ENCODE data around the gene KCNJ4.

KCNJ4 gene

DNA sequence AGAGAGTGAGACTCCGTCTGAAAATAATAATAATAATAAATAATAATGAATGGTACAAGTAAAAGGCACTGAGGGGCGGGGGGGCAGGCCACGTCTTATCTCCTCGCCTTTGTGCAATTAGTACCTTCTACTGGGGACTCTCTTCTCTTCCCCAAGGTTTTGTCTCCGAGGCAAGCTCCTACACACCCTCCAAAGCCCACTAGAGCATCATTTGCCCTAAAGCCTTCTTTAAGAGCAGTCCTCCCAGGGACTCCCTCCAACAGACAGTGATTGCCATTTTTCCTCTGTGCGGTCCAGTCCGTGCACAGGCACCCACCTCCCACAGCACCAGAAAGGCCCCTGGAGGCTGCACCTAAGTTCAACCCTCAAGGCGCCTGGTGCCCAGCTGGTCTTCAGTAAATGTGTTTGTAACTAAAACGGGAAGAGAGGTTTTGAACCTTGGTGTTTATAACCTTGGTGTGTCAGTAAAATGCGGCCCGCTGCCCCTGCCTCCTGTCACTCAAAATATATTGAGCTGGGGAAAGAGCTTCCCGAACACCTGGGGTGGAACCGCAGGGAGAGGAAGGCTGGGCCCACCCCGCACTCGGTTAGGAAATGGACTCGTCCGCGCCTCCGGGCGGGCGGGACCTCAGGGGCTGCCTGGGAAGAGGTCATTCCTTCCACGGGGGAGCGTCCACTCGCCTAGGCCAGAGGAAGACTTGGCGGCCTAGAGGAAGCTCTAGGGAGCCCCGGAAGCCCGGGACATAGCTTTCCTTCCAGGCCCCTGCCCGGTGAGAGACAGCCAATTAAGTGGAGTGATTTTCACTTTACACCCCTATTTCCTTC, 8.2 kb upstream of the KCNJ4 start:
- Histone ChIP-seq H3K4me3 (ENCODE audit: low read depth, low read length) (no peak overlapping the region), H3K4me1 (no peaks in the 10 kb centered on the region), H3K27me3 (peaks cover 19% of the 10 kb centered on the region), H3K36me3 (no peaks in the 10 kb centered on the region), H3K9me3 (no peaks in the 10 kb centered on the region)
- no peak for DNase-seq
- TF ChIP-seq, protein P1, sequence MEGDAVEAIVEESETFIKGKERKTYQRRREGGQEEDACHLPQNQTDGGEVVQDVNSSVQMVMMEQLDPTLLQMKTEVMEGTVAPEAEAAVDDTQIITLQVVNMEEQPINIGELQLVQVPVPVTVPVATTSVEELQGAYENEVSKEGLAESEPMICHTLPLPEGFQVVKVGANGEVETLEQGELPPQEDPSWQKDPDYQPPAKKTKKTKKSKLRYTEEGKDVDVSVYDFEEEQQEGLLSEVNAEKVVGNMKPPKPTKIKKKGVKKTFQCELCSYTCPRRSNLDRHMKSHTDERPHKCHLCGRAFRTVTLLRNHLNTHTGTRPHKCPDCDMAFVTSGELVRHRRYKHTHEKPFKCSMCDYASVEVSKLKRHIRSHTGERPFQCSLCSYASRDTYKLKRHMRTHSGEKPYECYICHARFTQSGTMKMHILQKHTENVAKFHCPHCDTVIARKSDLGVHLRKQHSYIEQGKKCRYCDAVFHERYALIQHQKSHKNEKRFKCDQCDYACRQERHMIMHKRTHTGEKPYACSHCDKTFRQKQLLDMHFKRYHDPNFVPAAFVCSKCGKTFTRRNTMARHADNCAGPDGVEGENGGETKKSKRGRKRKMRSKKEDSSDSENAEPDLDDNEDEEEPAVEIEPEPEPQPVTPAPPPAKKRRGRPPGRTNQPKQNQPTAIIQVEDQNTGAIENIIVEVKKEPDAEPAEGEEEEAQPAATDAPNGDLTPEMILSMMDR (IDR thresholded peaks at IDR 0.05; ENCODE audit: low read depth, low read length): no peak

DNA sequence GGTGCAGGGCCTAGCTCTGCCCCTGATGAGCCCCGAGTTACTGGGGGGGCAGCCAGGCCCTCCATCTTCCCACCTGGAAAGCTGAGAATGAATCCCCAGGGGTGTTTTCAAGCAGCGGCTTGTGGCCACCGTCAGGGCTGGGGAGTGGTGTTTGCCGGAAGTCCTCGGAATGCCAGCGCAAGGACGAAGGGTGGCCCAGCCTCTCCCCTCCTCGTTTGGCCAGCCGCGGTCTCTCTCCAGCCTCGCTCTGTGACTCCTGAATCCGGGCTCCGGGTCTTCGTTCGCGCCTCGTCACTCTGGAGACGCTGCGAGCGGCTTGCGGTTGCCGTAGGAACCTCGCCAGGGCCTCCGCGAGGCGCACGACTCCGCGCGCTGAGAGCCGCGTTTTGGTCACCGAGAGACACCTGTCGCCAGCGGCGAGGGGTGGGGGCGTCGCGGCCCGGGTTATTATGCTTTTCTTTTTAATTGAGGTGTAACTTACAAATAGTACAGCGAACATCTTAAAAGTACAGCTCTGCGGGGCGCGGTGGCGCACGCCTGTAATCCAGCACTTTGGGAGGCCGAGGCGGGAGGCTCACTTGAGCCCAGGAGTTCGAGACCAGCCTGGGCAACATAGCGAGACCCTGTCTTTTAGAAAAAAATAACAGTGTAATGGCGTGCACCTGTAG, 6.5 kb upstream of the KCNJ4 start:
- peak; percentile 91 for DNase-seq
- TF ChIP-seq, protein P1 (IDR thresholded peaks at IDR 0.05; ENCODE audit: low read depth, low read length): no peak
- Histone ChIP-seq H3K27me3 (peaks cover 19% of the 10 kb centered on the region), H3K4me3 (ENCODE audit: low read depth, low read length) (peak overlapping the region; percentile 27; the same call in 1 of the 2 replicates), H3K9me3 (no peaks in the 10 kb centered on the region), H3K4me1 (no peaks in the 10 kb centered on the region), H3K36me3 (no peaks in the 10 kb centered on the region)

DNA sequence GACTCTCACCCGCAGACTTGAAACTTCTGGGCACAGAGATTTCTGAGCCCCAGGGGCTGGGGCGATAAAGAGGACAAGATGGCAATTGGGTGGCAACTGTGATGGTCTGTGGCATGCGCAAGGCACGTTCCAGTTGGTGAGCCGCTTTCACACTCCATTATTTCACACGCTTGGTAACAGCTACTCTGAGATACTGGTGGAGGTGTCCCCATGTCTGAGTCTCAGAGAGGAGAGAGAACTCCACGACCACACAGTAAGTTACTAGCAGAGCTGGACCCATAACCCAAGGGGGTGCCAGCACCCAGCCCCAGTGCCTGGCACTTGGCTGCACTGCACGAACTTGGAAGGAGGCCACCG, 6.0 kb upstream of the KCNJ4 start:
- Histone ChIP-seq H3K36me3 (no peaks in the 10 kb centered on the region), H3K4me1 (no peaks in the 10 kb centered on the region), H3K4me3 (ENCODE audit: low read depth, low read length) (peak overlapping the region; percentile 27; the same call in 1 of the 2 replicates), H3K27me3 (peaks cover 24% of the 10 kb centered on the region), H3K9me3 (no peaks in the 10 kb centered on the region)
- TF ChIP-seq, protein P1 (IDR thresholded peaks at IDR 0.05; ENCODE audit: low read depth, low read length): no peak
- no peak for DNase-seq

DNA sequence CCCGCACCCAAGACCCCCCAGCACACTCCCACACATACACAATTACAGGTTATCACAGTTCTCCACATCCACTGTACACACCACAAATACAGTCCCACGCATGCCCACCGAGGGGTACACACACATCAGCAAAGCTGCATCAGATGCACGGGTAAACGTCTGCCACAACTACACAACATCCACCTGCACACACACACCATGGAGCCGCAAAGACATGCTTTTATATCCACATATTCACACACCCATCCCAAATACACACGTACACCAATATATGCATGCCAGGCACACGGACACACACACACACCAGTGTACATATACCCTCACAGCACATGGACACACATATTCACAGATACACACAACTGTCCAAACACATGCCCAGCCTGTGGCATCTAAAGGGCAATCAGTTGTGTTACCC, 5.4 kb upstream of the KCNJ4 start:
- Histone ChIP-seq H3K9me3 (no peaks in the 10 kb centered on the region), H3K4me1 (no peaks in the 10 kb centered on the region), H3K27me3 (peaks cover 30% of the 10 kb centered on the region), H3K36me3 (no peaks in the 10 kb centered on the region), H3K4me3 (ENCODE audit: low read depth, low read length) (no peak overlapping the region)
- TF ChIP-seq, protein P1 (IDR thresholded peaks at IDR 0.05; ENCODE audit: low read depth, low read length): no peak
- DNase-seq: no peak

DNA sequence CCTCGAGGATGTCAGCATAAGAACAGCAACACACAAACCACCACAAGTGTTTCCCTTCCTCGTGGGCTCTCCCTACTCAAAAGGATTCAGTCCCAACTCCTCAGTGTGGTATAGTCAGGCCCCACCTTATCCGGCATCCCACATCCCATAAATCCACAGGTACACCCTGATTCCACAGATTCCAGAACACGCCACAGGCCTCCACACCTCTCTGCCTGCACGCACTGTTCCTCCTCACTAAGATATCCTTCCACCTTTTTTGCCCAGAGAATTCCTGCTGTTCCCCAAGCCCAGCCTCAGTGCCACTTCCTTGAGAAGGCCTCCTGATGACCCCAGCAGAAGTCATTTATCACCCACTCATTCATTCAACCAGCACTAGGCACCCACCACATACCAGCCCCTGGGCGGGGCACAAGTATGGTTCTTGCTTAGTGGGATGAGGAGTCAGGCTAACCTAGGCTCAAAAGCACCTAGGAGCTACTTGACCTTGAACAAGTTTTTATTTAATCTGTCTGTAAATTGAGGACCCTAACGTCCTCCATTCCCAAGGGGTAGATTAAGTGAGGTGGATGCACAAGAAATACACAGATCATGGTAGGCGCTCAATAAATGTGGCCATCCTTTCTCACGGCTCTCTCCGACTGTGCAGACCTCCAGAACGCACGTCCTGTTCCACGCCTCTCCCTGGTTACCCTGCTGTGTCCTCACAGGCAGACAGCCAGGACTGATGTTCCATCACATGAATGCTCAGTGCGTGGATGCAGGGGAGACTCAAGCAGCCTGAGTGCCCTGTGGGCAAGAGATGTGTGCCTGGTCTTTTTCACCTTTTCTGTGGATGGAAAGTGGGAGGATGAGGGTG, 2.1 kb upstream of the KCNJ4 start:
- DNase-seq: no peak
- Histone ChIP-seq H3K36me3 (no peaks in the 10 kb centered on the region), H3K27me3 (peaks cover 57% of the 10 kb centered on the region), H3K9me3 (no peaks in the 10 kb centered on the region), H3K4me1 (no peaks in the 10 kb centered on the region), H3K4me3 (ENCODE audit: low read depth, low read length) (no peak overlapping the region)
- TF ChIP-seq, protein P1 (IDR thresholded peaks at IDR 0.05; ENCODE audit: low read depth, low read length): no peak
